ENCODE measurements around the gene RGL2. TPM values are rescaled to one million over a fixed set of nuclear protein-coding genes. Genes with fewer than 3 reads are reported as not detected.

Gene RGL2
- total RNA-seq, 1 experiment from 2014 or later, result 48.8 TPM

GRCh38 chr6:33339193-33339592 is 40.5 kb upstream of the RGL2 start:
- POLR2A ChIA-PET (ENCODE audit: low non-redundant PET), result no interaction called here

GRCh38 chr6:33336495-33336894 is 37.8 kb upstream of the RGL2 start:
- Histone ChIP-seq H3K4me1 (ENCODE audit: insufficient read depth, low read length, poor library complexity, severe bottlenecking) (no peaks in the 10 kb centered on the region), H3K36me3 (ENCODE audit: insufficient read depth, low read length, poor library complexity, severe bottlenecking) (no peaks in the 10 kb centered on the region), H3K27me3 (replicated peaks; ENCODE audit: insufficient read depth, low read depth, low read length, poor library complexity) (no peaks in the 10 kb centered on the region), H3K9me3 (ENCODE audit: low read depth, low read length, poor library complexity, severe bottlenecking) (no peaks in the 10 kb centered on the region), H3K27ac (ENCODE audit: low read depth, low read length, poor library complexity, severe bottlenecking) (no peak overlapping the region), H3K4me3 (ENCODE audit: low read depth, low read length, poor library complexity, severe bottlenecking) (no peak overlapping the region)
- CTCF ChIA-PET, result no interaction called here
- BruUV-seq (replicated peaks), result no TSS peak
- intact Hi-C loops (cut with micrococcal nuclease; ENCODE audit: unreplicated experiment), result no loop called here
- TF ChIP-seq CTCF (conservative IDR thresholded peaks at IDR 0.05; ENCODE audit: low read depth, low read length) (no peak), EZH2 (IDR thresholded peaks at IDR 0.05; ENCODE audit: borderline replicate concordance, low read depth, low read length, poor library complexity, severe bottlenecking) (no peak)
- POLR2A ChIA-PET (ENCODE audit: low non-redundant PET), result no interaction called here
- DNase-seq (ENCODE audit: low spot score), result no peak

More at GRCh38 chr6:33339193-33339592, 40.5 kb upstream of the RGL2 start:
- DNase-seq (ENCODE audit: low spot score), result no peak
- H3K4me3 ChIP-seq (ENCODE audit: low read depth, low read length, poor library complexity, severe bottlenecking), result no peak overlapping the region
- TF ChIP-seq CTCF (conservative IDR thresholded peaks at IDR 0.05; ENCODE audit: low read depth, low read length) (no peak), EZH2 (IDR thresholded peaks at IDR 0.05; ENCODE audit: borderline replicate concordance, low read depth, low read length, poor library complexity, severe bottlenecking) (no peak)
- no peaks in the 10 kb centered on the region for H3K9me3 ChIP-seq (ENCODE audit: low read depth, low read length, poor library complexity, severe bottlenecking)
- BruUV-seq (replicated peaks), result no TSS peak
- intact Hi-C loops (cut with micrococcal nuclease; ENCODE audit: unreplicated experiment), result no loop called here
- no peaks in the 10 kb centered on the region for H3K4me1 ChIP-seq (ENCODE audit: insufficient read depth, low read length, poor library complexity, severe bottlenecking)
- CTCF ChIA-PET, result no interaction called here
- no peaks in the 10 kb centered on the region for H3K36me3 ChIP-seq (ENCODE audit: insufficient read depth, low read length, poor library complexity, severe bottlenecking)
- no peak overlapping the region for H3K27ac ChIP-seq (ENCODE audit: low read depth, low read length, poor library complexity, severe bottlenecking)
- H3K27me3 ChIP-seq (replicated peaks; ENCODE audit: insufficient read depth, low read depth, low read length, poor library complexity), result no peaks in the 10 kb centered on the region

GRCh38 chr6:33335916-33336315 is 37.2 kb upstream of the RGL2 start:
- H3K9me3 ChIP-seq (ENCODE audit: low read depth, low read length, poor library complexity, severe bottlenecking), result no peaks in the 10 kb centered on the region
- intact Hi-C loops (cut with micrococcal nuclease; ENCODE audit: unreplicated experiment), result no loop called here
- H3K27ac ChIP-seq (ENCODE audit: low read depth, low read length, poor library complexity, severe bottlenecking), result no peak overlapping the region
- H3K4me1 ChIP-seq (ENCODE audit: insufficient read depth, low read length, poor library complexity, severe bottlenecking), result no peaks in the 10 kb centered on the region
- no peaks in the 10 kb centered on the region for H3K27me3 ChIP-seq (replicated peaks; ENCODE audit: insufficient read depth, low read depth, low read length, poor library complexity)
- H3K4me3 ChIP-seq (ENCODE audit: low read depth, low read length, poor library complexity, severe bottlenecking), result no peak overlapping the region
- POLR2A ChIA-PET (ENCODE audit: low non-redundant PET), result no interaction called here
- H3K36me3 ChIP-seq (ENCODE audit: insufficient read depth, low read length, poor library complexity, severe bottlenecking), result no peaks in the 10 kb centered on the region
- TF ChIP-seq EZH2 (IDR thresholded peaks at IDR 0.05; ENCODE audit: borderline replicate concordance, low read depth, low read length, poor library complexity, severe bottlenecking), result no peak
- no peak for TF ChIP-seq CTCF (conservative IDR thresholded peaks at IDR 0.05; ENCODE audit: low read depth, low read length)
- DNase-seq (ENCODE audit: low spot score), result no peak
- CTCF ChIA-PET, result no interaction called here
- BruUV-seq (replicated peaks), result no TSS peak
